ENCODE measurements around the gene ATXN2L. TPM values are rescaled to one million over a fixed set of nuclear protein-coding genes. Genes with fewer than 3 reads are reported as not detected.
"Not testable (repeated sequence)": the region's sequence is repeated elsewhere in the genome, so short reads cannot be mapped to it uniquely, and the experiment has no call there.

The ATXN2L gene
- polyA plus RNA-seq, 3 donors: 68.6 to 81.2 (median 70.8) TPM

- DNase-seq (ENCODE audit: low read depth in 3 of 3, low spot score in 2 of 3): no peak
Observed at GRCh38 chr16:28869201-28869600, 46.4 kb downstream of the ATXN2L start.

- DNase-seq (ENCODE audit: low read depth in 3 of 3, low spot score in 2 of 3): no peak
Observed at GRCh38 chr16:28872952-28873351, 50.2 kb downstream of the ATXN2L start.

- no peak for DNase-seq (ENCODE audit: low read depth in 3 of 3, low spot score in 2 of 3)
Observed at GRCh38 chr16:28873543-28874201, 50.9 kb downstream of the ATXN2L start.

- DNase-seq (ENCODE audit: low read depth in 3 of 3, low spot score in 2 of 3): no peak
Observed at GRCh38 chr16:28874406-28874805, 51.6 kb downstream of the ATXN2L start.

GRCh38 chr16:28875134-28876018, 52.6 kb downstream of the ATXN2L start:
- no peak for DNase-seq (ENCODE audit: low read depth in 3 of 3, low spot score in 2 of 3)

- DNase-seq (ENCODE audit: low read depth in 3 of 3, low spot score in 2 of 3): no peak
Observed at GRCh38 chr16:28876019-28876659, 53.3 kb downstream of the ATXN2L start.

- no peak for DNase-seq (ENCODE audit: low read depth in 3 of 3, low spot score in 2 of 3)
Observed at GRCh38 chr16:28876973-28877654, 54.3 kb downstream of the ATXN2L start.

GRCh38 chr16:28877655-28878000, 54.8 kb downstream of the ATXN2L start:
- DNase-seq (ENCODE audit: low read depth in 3 of 3, low spot score in 2 of 3): no peak

GRCh38 chr16:28878083-28878926, 55.5 kb downstream of the ATXN2L start, which contains the start of gene ATP2A1:
Gene ATP2A1, plus strand, starts transcription at chr16:28878488. Its CDS starts 184 bp downstream, at chr16:28878672.
- DNase-seq (ENCODE audit: low read depth in 3 of 3, low spot score in 2 of 3): no peak

- no peak for DNase-seq (ENCODE audit: low read depth in 3 of 3, low spot score in 2 of 3)
Observed at GRCh38 chr16:28879261-28879840, 56.6 kb downstream of the ATXN2L start.

GRCh38 chr16:28879841-28880588, 57.2 kb downstream of the ATXN2L start:
- DNase-seq (ENCODE audit: low read depth in 3 of 3, low spot score in 2 of 3): peak in 2 of 3 donors; percentile 66 to 81

GRCh38 chr16:28880589-28880915, 57.8 kb downstream of the ATXN2L start:
- DNase-seq (ENCODE audit: low read depth in 3 of 3, low spot score in 2 of 3): no peak

GRCh38 chr16:28880955-28881354, 58.2 kb downstream of the ATXN2L start:
- DNase-seq (ENCODE audit: low read depth in 3 of 3, low spot score in 2 of 3): no peak

GRCh38 chr16:28881565-28881964, 58.8 kb downstream of the ATXN2L start:
- DNase-seq (ENCODE audit: low read depth in 3 of 3, low spot score in 2 of 3): not testable (repeated sequence)

GRCh38 chr16:28882551-28883160, 59.9 kb downstream of the ATXN2L start:
- no peak for DNase-seq (ENCODE audit: low read depth in 3 of 3, low spot score in 2 of 3)

GRCh38 chr16:28883221-28883996, 60.6 kb downstream of the ATXN2L start:
- no peak for DNase-seq (ENCODE audit: low read depth in 3 of 3, low spot score in 2 of 3)

- no peak for DNase-seq (ENCODE audit: low read depth in 3 of 3, low spot score in 2 of 3)
Observed at GRCh38 chr16:28884045-28884444, 61.2 kb downstream of the ATXN2L start.
